GM23338 (cell line): Measurements from ENCODE around the gene SLC7A4. TPM values are rescaled to one million over a fixed set of nuclear protein-coding genes. Genes with fewer than 3 reads are reported as not detected.

ENCODE experiments used
- EZH2 ChIP-seq: fragments of 200-600 bp; sonication (generic); IDR thresholded peaks from one replicate; pipeline ENCODE4 v1.8.0; 2017; ENCODE audit warnings: antibody characterized with exemption, mild to moderate bottlenecking, low read depth; ENCODE audit not compliant: unreplicated experiment
- NANOG ChIP-seq: IDR thresholded peaks from 2 replicates; pipeline ENCODE4 v1.6.1; 2016; ENCODE audit warnings: antibody characterized with exemption, borderline replicate concordance
- ZNF462 ChIP-seq: fragments of 250-450 bp; sonication (Bioruptor Pico); IDR thresholded peaks from 2 replicates; pipeline ENCODE4 v1.5.0; 2020; ENCODE audit warnings: mild to moderate bottlenecking, moderate library complexity
- polyA plus RNA-seq: library from polyadenylated mRNA; unstranded; fragments of >200 nt; fragmentation: Nextera tagmentation; extraction: Ambion mirVana; gene quantifications from 2 replicates; pipeline ENCODE4 v1.2.1, GENCODE V29; 2016
- total RNA-seq: library from RNA; depleted of rRNA; stranded (reverse); fragments of >200 nt; shearing (Covaris generic); gene quantifications from 2 replicates; pipeline ENCODE4 v1.2.3, GENCODE V29; 2014
- TF ChIP-seq, protein P1 (sequence below): IDR thresholded peaks from one replicate; pipeline ENCODE4 v1.6.1; 2018; ENCODE audit warnings: antibody characterized with exemption; ENCODE audit not compliant: unreplicated experiment

The SLC7A4 gene
- total and polyA plus RNA-seq, 2 experiments from 2014 or later = 0.07 to 0.44 TPM

DNA sequence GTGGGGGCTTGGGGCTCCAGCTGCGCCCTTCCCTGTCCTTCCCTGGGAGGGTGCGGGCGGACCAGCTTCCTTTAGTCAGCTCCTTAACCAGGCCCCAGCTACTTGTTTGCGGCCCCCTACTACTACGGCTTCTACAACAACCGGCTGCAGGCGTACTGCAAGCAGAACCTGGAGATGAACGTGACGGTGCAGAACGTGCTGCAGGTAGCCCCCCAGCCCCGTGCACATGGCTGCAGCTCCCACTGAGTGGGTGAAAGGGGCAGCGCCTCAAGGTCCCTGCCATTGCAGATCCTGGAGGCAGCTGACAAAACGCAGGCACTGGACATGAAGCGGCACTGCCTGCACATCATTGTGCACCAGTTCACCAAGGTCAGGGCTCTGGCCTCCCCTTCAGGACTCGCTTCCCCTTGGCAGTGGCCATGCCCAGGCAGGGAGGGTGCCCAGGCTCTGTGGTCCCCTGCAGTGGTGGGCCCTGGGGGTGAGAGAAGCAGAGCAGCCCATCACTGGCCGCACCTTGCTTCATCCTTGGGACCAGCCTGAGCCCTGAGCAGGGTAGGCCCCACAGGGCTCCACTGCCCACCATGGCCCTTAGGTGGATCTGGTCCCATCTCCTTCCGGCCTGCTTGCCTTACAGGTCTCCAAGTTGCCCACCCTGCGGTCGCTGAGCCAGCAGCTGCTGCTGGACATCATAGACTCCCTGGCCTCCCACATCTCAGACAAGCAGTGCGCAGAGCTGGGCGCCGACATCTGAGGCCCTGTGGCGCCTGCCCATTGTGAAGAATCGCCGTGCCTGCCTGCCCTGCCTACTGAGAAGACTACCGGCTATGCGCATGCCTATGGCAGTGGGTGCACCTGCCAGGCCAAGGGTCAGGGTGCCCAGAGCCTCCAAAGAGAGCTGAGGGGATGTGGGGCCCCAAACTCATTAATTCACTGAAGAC lies 35.5 kb downstream of the SLC7A4 start (continued):
- TF ChIP-seq ZNF462 (CRISPR knock-in tag) = no peak
- no peak for TF ChIP-seq EZH2
- no peak for TF ChIP-seq NANOG
- TF ChIP-seq, protein P1, sequence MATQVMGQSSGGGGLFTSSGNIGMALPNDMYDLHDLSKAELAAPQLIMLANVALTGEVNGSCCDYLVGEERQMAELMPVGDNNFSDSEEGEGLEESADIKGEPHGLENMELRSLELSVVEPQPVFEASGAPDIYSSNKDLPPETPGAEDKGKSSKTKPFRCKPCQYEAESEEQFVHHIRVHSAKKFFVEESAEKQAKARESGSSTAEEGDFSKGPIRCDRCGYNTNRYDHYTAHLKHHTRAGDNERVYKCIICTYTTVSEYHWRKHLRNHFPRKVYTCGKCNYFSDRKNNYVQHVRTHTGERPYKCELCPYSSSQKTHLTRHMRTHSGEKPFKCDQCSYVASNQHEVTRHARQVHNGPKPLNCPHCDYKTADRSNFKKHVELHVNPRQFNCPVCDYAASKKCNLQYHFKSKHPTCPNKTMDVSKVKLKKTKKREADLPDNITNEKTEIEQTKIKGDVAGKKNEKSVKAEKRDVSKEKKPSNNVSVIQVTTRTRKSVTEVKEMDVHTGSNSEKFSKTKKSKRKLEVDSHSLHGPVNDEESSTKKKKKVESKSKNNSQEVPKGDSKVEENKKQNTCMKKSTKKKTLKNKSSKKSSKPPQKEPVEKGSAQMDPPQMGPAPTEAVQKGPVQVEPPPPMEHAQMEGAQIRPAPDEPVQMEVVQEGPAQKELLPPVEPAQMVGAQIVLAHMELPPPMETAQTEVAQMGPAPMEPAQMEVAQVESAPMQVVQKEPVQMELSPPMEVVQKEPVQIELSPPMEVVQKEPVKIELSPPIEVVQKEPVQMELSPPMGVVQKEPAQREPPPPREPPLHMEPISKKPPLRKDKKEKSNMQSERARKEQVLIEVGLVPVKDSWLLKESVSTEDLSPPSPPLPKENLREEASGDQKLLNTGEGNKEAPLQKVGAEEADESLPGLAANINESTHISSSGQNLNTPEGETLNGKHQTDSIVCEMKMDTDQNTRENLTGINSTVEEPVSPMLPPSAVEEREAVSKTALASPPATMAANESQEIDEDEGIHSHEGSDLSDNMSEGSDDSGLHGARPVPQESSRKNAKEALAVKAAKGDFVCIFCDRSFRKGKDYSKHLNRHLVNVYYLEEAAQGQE = no peak
